ENCODE results near the gene ITPKB.

GRCh38 chr1:226660410-226661182 lies 78.5 kb downstream of the ITPKB start:
- TF ChIP-seq RAD21 (IDR thresholded peaks at IDR 0.05; ENCODE audit: low read depth) (no peak), MAX (IDR thresholded peaks at IDR 0.05) (no peak), YY1 (IDR thresholded peaks at IDR 0.05; ENCODE audit: low read depth) (no peak), TAF1 (IDR thresholded peaks at IDR 0.05; ENCODE audit: low read depth) (no peak)
